ENCODE results near the gene P2RX3. TPM values are rescaled to one million over a fixed set of nuclear protein-coding genes. Genes with fewer than 3 reads are reported as not detected.
A peak's percentile ranks its signal among the peaks of the same experiment; 100 is the strongest.

The P2RX3 gene
- total and polyA plus RNA-seq, 9 donors, result 0.12 to 0.13 TPM; not detected in 7

- peak in 3 of 5 donors; percentile 39 to 65 (median 63) for DNase-seq
- peak overlapping the region; percentile 63 for H3K4me3 ChIP-seq
- 37 to 43% (median 40%) methylated on average over 3 of the region's 3 CpGs for WGBS, 3 donors
- H3K27ac ChIP-seq, result peak overlapping the region; percentile 94 to 98
- H3K27me3 ChIP-seq, result no peaks in the 10 kb centered on the region
- intact Hi-C loops (cut with DNase I), result loop anchor here in 2 of 4 donors (10.0 kb wide), 2 partner anchors 321 to 331 kb away; partner anchors contain the start of genes CLP1 (in 1 of the 2) and YPEL4 (in 1 of the 2)
- H3K4me1 ChIP-seq (ENCODE audit: insufficient read depth), result peaks cover 30% of the 10 kb centered on the region
- H3K36me3 ChIP-seq, result no peaks in the 10 kb centered on the region
- H3K9me3 ChIP-seq, result no peaks in the 10 kb centered on the region
- TF ChIP-seq POLR2A (IDR thresholded peaks at IDR 0.05) (no peak), CTCF (IDR thresholded peaks at IDR 0.05) (no peak)
These were observed 14.8 kb upstream of the P2RX3 start for GRCh38 chr11:57323167-57323854.

- H3K4me1 ChIP-seq (ENCODE audit: insufficient read depth), result peaks cover 25% of the 10 kb centered on the region
- no peaks in the 10 kb centered on the region for H3K36me3 ChIP-seq
- no peaks in the 10 kb centered on the region for H3K9me3 ChIP-seq
- intact Hi-C loops (cut with DNase I), result loop anchor here in 2 of 4 donors (10.0 kb wide), 2 partner anchors 321 to 331 kb away; partner anchors contain the start of genes CLP1 (in 1 of the 2) and YPEL4 (in 1 of the 2)
- DNase-seq, result no peak
- peak overlapping the region; percentile 94 to 98 for H3K27ac ChIP-seq
- H3K4me3 ChIP-seq, result peak overlapping the region; percentile 63
- TF ChIP-seq CTCF (IDR thresholded peaks at IDR 0.05) (no peak), EP300 (IDR thresholded peaks at IDR 0.05) (no peak), POLR2A (IDR thresholded peaks at IDR 0.05) (no peak)
- 2 to 5% (median 5%) methylated on average over 9 of the region's 9 CpGs for WGBS, 3 donors
- H3K27me3 ChIP-seq, result no peaks in the 10 kb centered on the region
These were observed 14.3 kb upstream of the P2RX3 start for GRCh38 chr11:57323855-57324153.

- Histone ChIP-seq H3K27ac (peak overlapping the region; percentile 94 to 98), H3K4me1 (ENCODE audit: insufficient read depth) (peaks cover 25% of the 10 kb centered on the region), H3K27me3 (no peaks in the 10 kb centered on the region), H3K9me3 (no peaks in the 10 kb centered on the region), H3K36me3 (no peaks in the 10 kb centered on the region), H3K4me3 (peak overlapping the region; percentile 63)
- intact Hi-C loops (cut with DNase I), result loop anchor here in 2 of 4 donors (10.0 kb wide), 2 partner anchors 320 to 330 kb away; partner anchors contain the start of genes CLP1 (in 1 of the 2) and YPEL4 (in 1 of the 2)
- 0 to 1% (median 1%) methylated on average over 14 to 64 of the region's 64 CpGs for WGBS, 3 donors
- DNase-seq, result peak; percentile 65 to 79 (median 75)
- TF ChIP-seq EP300 (IDR thresholded peaks at IDR 0.05) (no peak), CTCF (IDR thresholded peaks at IDR 0.05) (no peak), POLR2A (IDR thresholded peaks at IDR 0.05) (no peak)
These were observed 13.8 kb upstream of the P2RX3 start for GRCh38 chr11:57324154-57324885.

GRCh38 chr11:57324886-57325734 lies 13.0 kb upstream of the P2RX3 start, which contains the start of gene TNKS1BP1:
Gene TNKS1BP1, minus strand, starts transcription at chr11:57324952. Its CDS starts 3,067 bp downstream, at chr11:57321885.
- Histone ChIP-seq H3K36me3 (no peaks in the 10 kb centered on the region), H3K27ac (peak within 1 kb of the TSS; percentile 94 to 98), H3K4me3 (peak within 1 kb of the TSS; percentile 63), H3K4me1 (ENCODE audit: insufficient read depth) (peaks cover 23% of the 10 kb centered on the region), H3K27me3 (no peaks in the 10 kb centered on the region), H3K9me3 (no peaks in the 10 kb centered on the region)
- DNase-seq, result peak; percentile 97 to 99 (median 98)
- 0 to 1% (median 0%) methylated on average over 40 to 61 of the region's 61 CpGs for WGBS, 3 donors
- TF ChIP-seq CTCF (IDR thresholded peaks at IDR 0.05) (peak in 1 of 3 donors; percentile 24), EP300 (IDR thresholded peaks at IDR 0.05) (peak; percentile 6), POLR2A (IDR thresholded peaks at IDR 0.05) (peak; percentile 73)
- intact Hi-C loops (cut with DNase I), result loop anchor here in 2 of 4 donors (10.0 kb wide), 2 partner anchors 320 to 330 kb away; partner anchors contain the start of genes CLP1 (in 1 of the 2) and YPEL4 (in 1 of the 2)

All from ovary (tissue), 9 donors.